ENCODE results near the gene PAPPA2. TPM values are rescaled to one million over a fixed set of nuclear protein-coding genes. Genes with fewer than 3 reads are reported as not detected.
A peak's percentile ranks its signal among the peaks of the same experiment; 100 is the strongest.

The PAPPA2 gene
- total and polyA plus RNA-seq, 2 donors from 2014 or later: 4.9 to 93.5 TPM

DNA sequence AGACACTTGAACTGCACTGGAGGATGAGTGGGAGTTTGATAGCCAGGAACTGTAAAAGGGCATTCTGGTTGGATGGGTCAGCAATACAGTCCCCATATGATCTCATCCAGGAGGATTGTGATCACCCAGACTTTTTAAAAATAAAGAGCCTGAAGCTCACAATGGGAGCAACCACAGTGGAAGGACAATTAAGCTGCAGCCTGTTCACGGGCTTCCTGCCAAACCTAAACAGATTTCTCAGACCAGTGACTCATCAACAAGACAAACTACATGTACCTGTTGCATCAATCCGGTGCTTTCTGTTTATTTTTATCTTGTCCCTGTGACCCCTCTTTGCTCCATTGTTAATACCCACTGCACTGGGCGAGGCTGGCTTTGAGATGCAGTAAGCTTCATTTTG, 52.3 kb downstream of the PAPPA2 start:
- Histone ChIP-seq H3K9ac (ENCODE audit: low read length in 3 of 3) (no peak overlapping the region), H3K27ac (ENCODE audit: low read depth in 2 of 2, low read length in 2 of 2) (no peak overlapping the region), H3K9me3 (ENCODE audit: control insufficient read depth in 2 of 3, insufficient read depth in 1 of 3, low read length in 3 of 3) (no peaks in the 10 kb centered on the region), H3K4me3 (ENCODE audit: low read length in 3 of 3) (no peak overlapping the region), H3K27me3 (ENCODE audit: control insufficient read depth, insufficient read depth, low read length) (no peaks in the 10 kb centered on the region), H3K36me3 (ENCODE audit: control insufficient read depth in 2 of 3, insufficient read depth in 3 of 3, low read length in 3 of 3) (no peaks in the 10 kb centered on the region), H3K4me1 (ENCODE audit: control insufficient read depth in 2 of 3, insufficient read depth in 2 of 3, low read depth in 1 of 3, low read length in 3 of 3) (no peaks in the 10 kb centered on the region)
- FAIRE-seq (no peak), DNase-seq (peak in 2 of 5 donors; percentile 10 to 23)
- intact Hi-C loops (cut with DNase I): no loop called here
- TF ChIP-seq, protein P1, sequence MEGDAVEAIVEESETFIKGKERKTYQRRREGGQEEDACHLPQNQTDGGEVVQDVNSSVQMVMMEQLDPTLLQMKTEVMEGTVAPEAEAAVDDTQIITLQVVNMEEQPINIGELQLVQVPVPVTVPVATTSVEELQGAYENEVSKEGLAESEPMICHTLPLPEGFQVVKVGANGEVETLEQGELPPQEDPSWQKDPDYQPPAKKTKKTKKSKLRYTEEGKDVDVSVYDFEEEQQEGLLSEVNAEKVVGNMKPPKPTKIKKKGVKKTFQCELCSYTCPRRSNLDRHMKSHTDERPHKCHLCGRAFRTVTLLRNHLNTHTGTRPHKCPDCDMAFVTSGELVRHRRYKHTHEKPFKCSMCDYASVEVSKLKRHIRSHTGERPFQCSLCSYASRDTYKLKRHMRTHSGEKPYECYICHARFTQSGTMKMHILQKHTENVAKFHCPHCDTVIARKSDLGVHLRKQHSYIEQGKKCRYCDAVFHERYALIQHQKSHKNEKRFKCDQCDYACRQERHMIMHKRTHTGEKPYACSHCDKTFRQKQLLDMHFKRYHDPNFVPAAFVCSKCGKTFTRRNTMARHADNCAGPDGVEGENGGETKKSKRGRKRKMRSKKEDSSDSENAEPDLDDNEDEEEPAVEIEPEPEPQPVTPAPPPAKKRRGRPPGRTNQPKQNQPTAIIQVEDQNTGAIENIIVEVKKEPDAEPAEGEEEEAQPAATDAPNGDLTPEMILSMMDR (IDR thresholded peaks at IDR 0.05; ENCODE audit: borderline replicate concordance, extremely low read depth, insufficient read depth): no peak

DNA sequence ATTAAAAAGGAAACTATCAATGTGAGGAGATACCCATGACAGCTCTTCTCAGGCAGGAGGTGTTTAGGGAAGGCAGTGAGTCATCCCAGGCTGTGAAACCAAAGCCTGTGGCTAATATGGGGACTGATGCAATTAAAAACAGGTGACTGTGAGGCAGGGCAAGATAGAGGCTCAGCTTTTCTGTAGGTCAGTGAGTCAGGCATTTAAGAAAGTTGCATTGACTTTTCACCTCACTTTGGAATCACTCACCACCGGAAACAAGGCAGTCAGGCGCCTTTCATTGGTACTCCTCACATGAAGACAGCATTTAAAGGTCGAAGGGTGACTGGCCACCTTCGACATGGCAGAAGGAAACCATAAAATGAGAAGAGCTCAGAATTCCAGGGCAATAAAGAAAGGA, 54.5 kb downstream of the PAPPA2 start:
- FAIRE-seq (no peak), DNase-seq (peak in 3 of 5 donors; percentile 24 to 38 (median 30))
- H3K27me3 ChIP-seq (ENCODE audit: control insufficient read depth, insufficient read depth, low read length): no peaks in the 10 kb centered on the region
- no peaks in the 10 kb centered on the region for H3K9me3 ChIP-seq (ENCODE audit: control insufficient read depth in 2 of 3, insufficient read depth in 1 of 3, low read length in 3 of 3)
- TF ChIP-seq, protein P1 (IDR thresholded peaks at IDR 0.05; ENCODE audit: borderline replicate concordance, extremely low read depth, insufficient read depth): no peak
- intact Hi-C loops (cut with DNase I): no loop called here
- H3K36me3 ChIP-seq (ENCODE audit: control insufficient read depth in 2 of 3, insufficient read depth in 3 of 3, low read length in 3 of 3): no peaks in the 10 kb centered on the region
- H3K9ac ChIP-seq (ENCODE audit: low read length in 3 of 3): no peak overlapping the region
- no peak overlapping the region for H3K4me3 ChIP-seq (ENCODE audit: low read length in 3 of 3)
- no peak overlapping the region for H3K27ac ChIP-seq (ENCODE audit: low read depth in 2 of 2, low read length in 2 of 2)
- no peaks in the 10 kb centered on the region for H3K4me1 ChIP-seq (ENCODE audit: control insufficient read depth in 2 of 3, insufficient read depth in 2 of 3, low read depth in 1 of 3, low read length in 3 of 3)

DNA sequence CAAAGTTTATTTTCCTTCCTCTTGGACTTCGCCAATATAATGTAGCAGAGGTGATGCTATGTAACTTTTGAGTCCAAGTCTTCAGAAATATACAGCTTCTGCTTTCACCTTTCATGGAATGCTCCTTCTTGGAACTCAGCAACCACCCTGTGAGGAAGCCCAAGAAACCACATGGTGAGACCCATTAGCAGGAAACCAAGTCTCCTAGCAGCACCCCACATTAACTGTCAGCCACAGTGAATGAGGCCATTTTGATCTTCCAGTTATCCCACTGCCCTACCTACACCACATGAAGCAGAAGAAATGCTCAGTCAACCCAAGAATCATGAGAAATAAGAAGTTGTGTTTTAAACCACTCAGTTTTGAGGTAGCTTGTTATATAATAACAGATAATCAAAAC, 58.2 kb downstream of the PAPPA2 start:
- no peak overlapping the region for H3K27ac ChIP-seq (ENCODE audit: low read depth in 2 of 2, low read length in 2 of 2)
- no peaks in the 10 kb centered on the region for H3K27me3 ChIP-seq (ENCODE audit: control insufficient read depth, insufficient read depth, low read length)
- TF ChIP-seq, protein P1 (IDR thresholded peaks at IDR 0.05; ENCODE audit: borderline replicate concordance, extremely low read depth, insufficient read depth): no peak
- no peaks in the 10 kb centered on the region for H3K9me3 ChIP-seq (ENCODE audit: control insufficient read depth in 2 of 3, insufficient read depth in 1 of 3, low read length in 3 of 3)
- no peak overlapping the region for H3K9ac ChIP-seq (ENCODE audit: low read length in 3 of 3)
- H3K4me1 ChIP-seq (ENCODE audit: control insufficient read depth in 2 of 3, insufficient read depth in 2 of 3, low read depth in 1 of 3, low read length in 3 of 3): no peaks in the 10 kb centered on the region
- intact Hi-C loops (cut with DNase I): no loop called here
- H3K4me3 ChIP-seq (ENCODE audit: low read length in 3 of 3): no peak overlapping the region
- FAIRE-seq: no peak
- no peaks in the 10 kb centered on the region for H3K36me3 ChIP-seq (ENCODE audit: control insufficient read depth in 2 of 3, insufficient read depth in 3 of 3, low read length in 3 of 3)
- no peak for DNase-seq

DNA sequence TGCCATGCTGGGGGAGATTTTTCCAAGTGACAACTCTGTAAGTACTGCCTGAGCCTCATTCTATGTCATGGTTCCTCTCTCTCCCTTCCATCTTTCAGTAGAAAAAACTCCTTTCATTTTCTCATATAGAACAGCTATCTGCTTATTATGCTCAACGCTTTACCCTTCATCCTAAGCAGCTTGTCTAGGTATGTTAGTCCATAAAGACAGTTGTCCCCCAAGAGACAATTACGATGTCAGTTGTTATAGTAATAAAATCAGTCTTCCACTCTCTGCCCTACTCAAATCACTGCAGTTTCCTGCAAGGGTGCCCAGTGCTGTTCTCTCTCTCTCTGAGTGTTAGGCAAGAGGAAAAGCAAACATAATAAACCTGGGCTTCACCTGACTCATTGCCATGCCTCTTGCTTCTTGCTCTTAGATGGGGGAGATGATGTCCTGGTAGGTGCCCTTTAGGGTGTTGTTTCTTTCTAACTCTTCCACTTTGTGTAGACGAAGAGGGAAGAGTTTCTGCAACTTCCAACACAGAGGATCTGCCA, 59.4 kb downstream of the PAPPA2 start:
- FAIRE-seq: no peak
- Histone ChIP-seq H3K4me3 (ENCODE audit: low read length in 3 of 3) (no peak overlapping the region), H3K4me1 (ENCODE audit: control insufficient read depth in 2 of 3, insufficient read depth in 2 of 3, low read depth in 1 of 3, low read length in 3 of 3) (no peaks in the 10 kb centered on the region), H3K27ac (ENCODE audit: low read depth in 2 of 2, low read length in 2 of 2) (no peak overlapping the region), H3K36me3 (ENCODE audit: control insufficient read depth in 2 of 3, insufficient read depth in 3 of 3, low read length in 3 of 3) (no peaks in the 10 kb centered on the region), H3K9ac (ENCODE audit: low read length in 3 of 3) (no peak overlapping the region), H3K27me3 (ENCODE audit: control insufficient read depth, insufficient read depth, low read length) (no peaks in the 10 kb centered on the region), H3K9me3 (ENCODE audit: control insufficient read depth in 2 of 3, insufficient read depth in 1 of 3, low read length in 3 of 3) (no peaks in the 10 kb centered on the region)
- no peak for DNase-seq
- intact Hi-C loops (cut with DNase I): no loop called here
- TF ChIP-seq, protein P1 (IDR thresholded peaks at IDR 0.05; ENCODE audit: borderline replicate concordance, extremely low read depth, insufficient read depth): no peak

All from kidney (tissue), 14 donors.